DOHH2 (cell line): ENCODE results near the gene KCNH5.

Experiments used
- H3F3A ChIP-seq: fragments of 200-600 bp; sonication (generic), shearing (Covaris generic); 2 replicates; pipeline ENCODE4 v1.6.0; 2016; ENCODE audit warnings: antibody characterized with exemption, mild to moderate bottlenecking; ENCODE audit not compliant: control insufficient read depth, insufficient read depth
- H3K27ac ChIP-seq: fragments of 200-600 bp; sonication (generic); 2 replicates; pipeline ENCODE4 v1.5.1; 2014; ENCODE audit warnings: low read depth, mild to moderate bottlenecking, low read length, moderate library complexity
- H3K27me3 ChIP-seq: fragments of 200-600 bp; sonication (generic); 2 replicates; pipeline ENCODE4 v1.6.1; 2014; ENCODE audit warnings: mild to moderate bottlenecking, low read length, mixed read lengths; ENCODE audit not compliant: control insufficient read depth
- H3K36me3 ChIP-seq: fragments of 200-600 bp; sonication (generic); 2 replicates; pipeline ENCODE4 v1.6.1; 2014; ENCODE audit warnings: mild to moderate bottlenecking, low read length, moderate library complexity, mixed read lengths; ENCODE audit not compliant: control insufficient read depth
- H3K4me1 ChIP-seq: fragments of 200-600 bp; sonication (generic); 2 replicates; pipeline ENCODE4 v1.6.1; 2014; ENCODE audit warnings: mild to moderate bottlenecking, low read length, mixed read lengths; ENCODE audit not compliant: control insufficient read depth
- H3K4me2 ChIP-seq: fragments of 200-600 bp; sonication (generic); 2 replicates; pipeline ENCODE4 v1.6.0; 2014; ENCODE audit warnings: mild to moderate bottlenecking, low read length, moderate library complexity
- H3K4me3 ChIP-seq: fragments of 200-600 bp; sonication (generic); 2 replicates; pipeline ENCODE4 v1.5.1; 2014; ENCODE audit warnings: mild to moderate bottlenecking, low read length, mixed read lengths
- H3K79me2 ChIP-seq: fragments of 200-600 bp; sonication (generic); 2 replicates; pipeline ENCODE4 v1.6.1; 2014; ENCODE audit warnings: mild to moderate bottlenecking, low read length, mixed read lengths; ENCODE audit not compliant: control insufficient read depth
- H3K9me2 ChIP-seq: fragments of 200-600 bp; sonication (generic); replicated peaks from 2 replicates; pipeline ENCODE4 v1.6.1; 2014; ENCODE audit warnings: mild to moderate bottlenecking, low read length, mixed read lengths; ENCODE audit not compliant: control insufficient read depth
- H3K9me3 ChIP-seq: fragments of 200-600 bp; sonication (generic); 2 replicates; pipeline ENCODE4 v1.6.1; 2014; ENCODE audit warnings: antibody characterized with exemption, low read length, mixed read lengths; ENCODE audit not compliant: control insufficient read depth, insufficient read depth
- H4K20me1 ChIP-seq: fragments of 200-600 bp; sonication (generic); 2 replicates; pipeline ENCODE4 v1.6.0; 2014; ENCODE audit warnings: low read depth, mild to moderate bottlenecking, antibody characterized with exemption, low read length, moderate library complexity; ENCODE audit not compliant: control insufficient read depth, insufficient read depth
- CTCF ChIP-seq: fragments of 200-600 bp; sonication (generic); IDR thresholded peaks from one replicate; pipeline ENCODE4 v1.5.1; 2014; ENCODE audit warnings: antibody characterized with exemption, mild to moderate bottlenecking, low read depth, low read length; ENCODE audit not compliant: poor library complexity, severe bottlenecking
- EZH2phosphoT487 ChIP-seq: fragments of 200-600 bp; sonication (generic); IDR thresholded peaks from 2 replicates; pipeline ENCODE4 v1.6.1; 2017; ENCODE audit warnings: borderline replicate concordance, mild to moderate bottlenecking, antibody characterized with exemption, low read length, moderate library complexity, mixed read lengths

Gene KCNH5

GRCh38 chr14:63078569-63078968, 33.3 kb upstream of the KCNH5 start:
- H3F3A ChIP-seq, result no peaks in the 10 kb centered on the region
- H4K20me1 ChIP-seq, result no peaks in the 10 kb centered on the region
- TF ChIP-seq CTCF (no peak), EZH2phosphoT487 (no peak)
- no peaks in the 10 kb centered on the region for H3K9me2 ChIP-seq
- H3K27ac ChIP-seq, result no peak overlapping the region
- H3K79me2 ChIP-seq, result no peaks in the 10 kb centered on the region
- no peaks in the 10 kb centered on the region for H3K36me3 ChIP-seq
- H3K9me3 ChIP-seq, result no peaks in the 10 kb centered on the region
- no peaks in the 10 kb centered on the region for H3K27me3 ChIP-seq
- no peak overlapping the region for H3K4me3 ChIP-seq
- H3K4me1 ChIP-seq, result no peaks in the 10 kb centered on the region
- no peak overlapping the region for H3K4me2 ChIP-seq

- H3K36me3 ChIP-seq, result no peaks in the 10 kb centered on the region
- no peaks in the 10 kb centered on the region for H3K27me3 ChIP-seq
- TF ChIP-seq CTCF (no peak), EZH2phosphoT487 (no peak)
- H3K4me3 ChIP-seq, result no peak overlapping the region
- H3K9me2 ChIP-seq, result no peaks in the 10 kb centered on the region; the same call in 1 of the 2 replicates
- H3K9me3 ChIP-seq, result no peaks in the 10 kb centered on the region
- no peaks in the 10 kb centered on the region for H3K4me1 ChIP-seq
- H3K27ac ChIP-seq, result no peak overlapping the region
- H3K4me2 ChIP-seq, result no peak overlapping the region
- no peaks in the 10 kb centered on the region for H3K79me2 ChIP-seq
- H4K20me1 ChIP-seq, result no peaks in the 10 kb centered on the region
- H3F3A ChIP-seq, result no peaks in the 10 kb centered on the region
Observed at GRCh38 chr14:63076488-63076887, 31.2 kb upstream of the KCNH5 start.

- Histone ChIP-seq H3K9me2 (no peaks in the 10 kb centered on the region), H3K4me1 (no peaks in the 10 kb centered on the region), H3K9me3 (no peaks in the 10 kb centered on the region), H3K27ac (no peak overlapping the region), H3K36me3 (no peaks in the 10 kb centered on the region), H3K4me2 (no peak overlapping the region), H3F3A (no peaks in the 10 kb centered on the region), H3K79me2 (no peaks in the 10 kb centered on the region), H3K27me3 (no peaks in the 10 kb centered on the region), H4K20me1 (no peaks in the 10 kb centered on the region), H3K4me3 (no peak overlapping the region)
- TF ChIP-seq EZH2phosphoT487 (no peak), CTCF (no peak)
Observed at GRCh38 chr14:63055631-63056030, 10.4 kb upstream of the KCNH5 start.

- no peaks in the 10 kb centered on the region for H3K79me2 ChIP-seq
- H3K9me2 ChIP-seq, result no peaks in the 10 kb centered on the region
- H3K27me3 ChIP-seq, result no peaks in the 10 kb centered on the region
- no peaks in the 10 kb centered on the region for H4K20me1 ChIP-seq
- TF ChIP-seq EZH2phosphoT487 (no peak), CTCF (no peak)
- no peaks in the 10 kb centered on the region for H3F3A ChIP-seq
- no peak overlapping the region for H3K4me3 ChIP-seq
- no peaks in the 10 kb centered on the region for H3K4me1 ChIP-seq
- no peaks in the 10 kb centered on the region for H3K36me3 ChIP-seq
- no peaks in the 10 kb centered on the region for H3K9me3 ChIP-seq
- no peak overlapping the region for H3K27ac ChIP-seq
- no peak overlapping the region for H3K4me2 ChIP-seq
Observed at GRCh38 chr14:63051992-63052391, 6.7 kb upstream of the KCNH5 start.
